Measurements from ENCODE around the gene ANTXR1.

GRCh38 chr2:69271831-69272257 is 258.9 kb downstream of the ANTXR1 start:
- no peak for TF ChIP-seq CTCF (conservative IDR thresholded peaks at IDR 0.05)
- no peak for TF ChIP-seq ZFX (IDR thresholded peaks at IDR 0.05)

All from C4-2B (cell line).